HepG2 (cell line): Measurements from ENCODE around the gene MRPL43. TPM values are rescaled to one million over a fixed set of nuclear protein-coding genes. Genes with fewer than 3 reads are reported as not detected.

ENCODE experiments used
- ATF7-NPFF ChIP-seq: sonication (generic); formaldehyde crosslinking; IDR thresholded peaks from 2 replicates; pipeline ENCODE4 v1.8.1; 2023; ENCODE audit warnings: mild to moderate bottlenecking, low read depth, missing genetic modification reagents, moderate library complexity
- CHCHD3 ChIP-seq: sonication (generic); formaldehyde crosslinking; IDR thresholded peaks from 2 replicates; pipeline ENCODE4 v1.8.0; 2022; ENCODE audit warnings: mild to moderate bottlenecking, missing genetic modification reagents, moderate library complexity
- FOSL2 ChIP-seq: sonication (generic); formaldehyde crosslinking; IDR thresholded peaks from 2 replicates; pipeline ENCODE4 v1.4.0; 2020; ENCODE audit warnings: missing genetic modification reagents
- HNRNPL ChIP-seq: fragments of 200-400 bp; formaldehyde crosslinking; IDR thresholded peaks from 2 replicates; pipeline ENCODE4 v1.6.1; 2017; ENCODE audit warnings: mild to moderate bottlenecking, low read depth, low read length
- HNRNPLL ChIP-seq: fragments of 200-400 bp; formaldehyde crosslinking; IDR thresholded peaks from 2 replicates; pipeline ENCODE4 v1.6.1; 2017; ENCODE audit warnings: mild to moderate bottlenecking, low read depth, low read length; ENCODE audit not compliant: poor library complexity, severe bottlenecking
- HOXA5 ChIP-seq: sonication (generic); formaldehyde crosslinking; IDR thresholded peaks from 2 replicates; pipeline ENCODE4 v1.4.0; 2020; ENCODE audit warnings: missing genetic modification reagents
- SMAD1 ChIP-seq: sonication (generic); formaldehyde crosslinking; IDR thresholded peaks from 2 replicates; pipeline ENCODE4 v1.4.0; 2020; ENCODE audit warnings: missing genetic modification reagents, low read depth, mild to moderate bottlenecking, borderline replicate concordance
- SMAD9 ChIP-seq: sonication (generic); formaldehyde crosslinking; IDR thresholded peaks from 2 replicates; pipeline ENCODE4 v1.5.1; 2020; ENCODE audit warnings: mild to moderate bottlenecking, missing genetic modification reagents
- U2AF1 ChIP-seq: fragments of 200-400 bp; formaldehyde crosslinking; optimal IDR thresholded peaks from 2 replicates; pipeline ENCODE3; 2017; ENCODE audit warnings: mild to moderate bottlenecking, low read depth, low read length
- ZMYM2 ChIP-seq: sonication (generic); formaldehyde crosslinking; IDR thresholded peaks from 2 replicates; pipeline ENCODE4 v1.8.0; 2022; ENCODE audit warnings: mild to moderate bottlenecking, missing genetic modification reagents
- ZNF329 ChIP-seq: sonication (generic); formaldehyde crosslinking; IDR thresholded peaks from 2 replicates; pipeline ENCODE4 v1.9.0; 2021; ENCODE audit warnings: low read depth, mild to moderate bottlenecking, missing genetic modification reagents
- ZNF44 ChIP-seq: sonication (generic); formaldehyde crosslinking; IDR thresholded peaks from 2 replicates; pipeline ENCODE4 v1.5.1; 2020; ENCODE audit warnings: mild to moderate bottlenecking, missing genetic modification reagents
- ZNF446 ChIP-seq: sonication (generic); formaldehyde crosslinking; IDR thresholded peaks from 2 replicates; pipeline ENCODE4 v1.5.0; 2020; ENCODE audit warnings: mild to moderate bottlenecking, missing genetic modification reagents
- ZNF549 ChIP-seq: sonication (generic); formaldehyde crosslinking; IDR thresholded peaks from 2 replicates; pipeline ENCODE4 v1.5.0; 2020; ENCODE audit warnings: missing genetic modification reagents
- ZNF556 ChIP-seq: sonication (generic); formaldehyde crosslinking; IDR thresholded peaks from 2 replicates; pipeline ENCODE4 v1.4.0; 2020; ENCODE audit warnings: mild to moderate bottlenecking, missing genetic modification reagents, borderline replicate concordance
- ZNF567 ChIP-seq: sonication (generic); formaldehyde crosslinking; IDR thresholded peaks from 2 replicates; pipeline ENCODE4 v1.8.1; 2023; ENCODE audit warnings: mild to moderate bottlenecking, missing genetic modification reagents, borderline replicate concordance
- ZNF614 ChIP-seq: IDR thresholded peaks from 2 replicates; pipeline ENCODE4 v1.6.1; 2018; ENCODE audit warnings: missing biosample characterization, missing genetic modification reagents, inconsistent platforms, borderline replicate concordance
- ZNF724P ChIP-seq: sonication (generic); formaldehyde crosslinking; IDR thresholded peaks from 2 replicates; pipeline ENCODE4 v1.8.0; 2022; ENCODE audit warnings: missing genetic modification reagents, borderline replicate concordance
- polyA plus RNA-seq, 8 experiments: library from polyadenylated mRNA; depleted of rRNA in 3 of 8; stranded (reverse) in 7 of 8; unstranded in 1 of 8; fragments of >200 nt; fragmentation: Illumina TruSeq in 4 of 8; extraction: Trizol in 4 of 8; gene quantifications; 2 replicates each; pipeline versions ENCODE4 v1.2.1 to v1.2.3, GENCODE V29; 2011 to 2016; ENCODE audit warnings: low read depth in 4 of 8, missing spikeins in 1 of 8, mixed read lengths in 1 of 8; ENCODE audit not compliant: insufficient read depth in 1 of 8
- total RNA-seq, 5 experiments: library from RNA; depleted of rRNA; stranded (reverse); fragments of >200 nt; fragmentation: Illumina TruSeq; extraction: Trizol; gene quantifications; 2 replicates each; pipeline ENCODE4 v1.2.3, GENCODE V29; 2016; ENCODE audit warnings: low read depth in 1 of 5
- TF ChIP-seq, protein P1 (sequence below): IDR thresholded peaks from 2 replicates; pipeline ENCODE4 v1.6.1; 2016; ENCODE audit warnings: missing genetic modification reagents, missing compliant biosample characterization
- TF ChIP-seq, protein P2 (sequence below): sonication (generic); formaldehyde crosslinking; IDR thresholded peaks from 2 replicates; pipeline ENCODE4 v1.9.0; 2021; ENCODE audit warnings: missing genetic modification reagents, borderline replicate concordance
- TF ChIP-seq, protein P3 (sequence below): sonication (generic); formaldehyde crosslinking; IDR thresholded peaks from 2 replicates; pipeline ENCODE4 v1.8.1; 2023; ENCODE audit warnings: mild to moderate bottlenecking, missing genetic modification reagents
- TF ChIP-seq, protein P4 (sequence below): sonication (generic); formaldehyde crosslinking; IDR thresholded peaks from 2 replicates; pipeline ENCODE4 v1.5.0; 2020; ENCODE audit warnings: mild to moderate bottlenecking, missing genetic modification reagents

The MRPL43 gene
- total and polyA plus RNA-seq, 2 of the 13 experiments (the other 11 are each of a cell fraction or from before 2014, with no cell fraction given) = 71.0 to 73.7 TPM

DNA sequence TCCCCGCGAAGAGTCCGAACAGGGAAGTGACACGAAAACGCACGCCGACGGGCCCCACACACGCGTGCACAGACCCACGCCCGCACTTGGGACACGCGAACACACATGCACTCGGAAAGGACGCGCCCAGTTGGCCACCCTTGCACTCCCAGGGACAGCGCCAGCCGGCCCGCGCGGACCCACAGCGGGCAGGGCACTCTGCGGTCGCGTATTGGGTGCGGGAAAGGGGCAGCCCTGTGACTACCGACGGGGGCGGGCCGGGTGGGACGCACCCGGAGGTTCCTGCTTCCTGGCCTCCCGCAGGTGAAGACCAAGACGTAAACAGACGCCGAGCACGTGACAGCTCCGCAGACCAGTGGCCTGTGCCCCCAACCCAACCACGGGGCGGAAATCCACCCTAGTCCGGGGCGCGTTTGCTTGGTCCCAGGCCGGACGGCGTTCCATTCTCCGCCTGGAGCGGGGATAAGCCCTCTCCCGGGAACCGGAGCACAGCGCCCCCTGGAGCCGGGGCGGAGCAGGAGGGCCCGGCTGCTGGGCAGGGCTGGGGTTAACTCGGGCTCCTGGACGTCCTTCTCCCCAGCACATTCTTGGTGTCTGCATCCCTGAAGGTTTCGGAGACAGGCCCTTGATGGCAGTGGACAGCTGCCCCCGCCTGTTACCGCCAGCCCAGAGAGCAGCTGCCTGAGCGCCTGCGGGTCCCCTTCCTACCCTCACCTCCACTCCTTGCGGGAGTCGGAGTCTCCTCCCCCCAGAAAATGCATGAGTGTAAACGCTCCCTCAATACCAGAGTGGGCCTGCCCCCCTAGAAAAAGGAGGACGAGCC lies 10.3 kb upstream of the MRPL43 start (continued):
- TF ChIP-seq SMAD9 = no peak
- TF ChIP-seq ZNF567 = no peak
- no peak for TF ChIP-seq CHCHD3 (CRISPR knock-in tag)
- TF ChIP-seq ZMYM2 (CRISPR knock-in tag) = 0 out of 2 replicates have a peak, but pooled peaks have one; percentile 72
- TF ChIP-seq, protein P1, sequence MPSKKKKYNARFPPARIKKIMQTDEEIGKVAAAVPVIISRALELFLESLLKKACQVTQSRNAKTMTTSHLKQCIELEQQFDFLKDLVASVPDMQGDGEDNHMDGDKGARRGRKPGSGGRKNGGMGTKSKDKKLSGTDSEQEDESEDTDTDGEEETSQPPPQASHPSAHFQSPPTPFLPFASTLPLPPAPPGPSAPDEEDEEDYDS = peak; percentile 20
- TF ChIP-seq ZNF329 (CRISPR knock-in tag) = 0 out of 2 replicates have a peak, but pooled peaks have one; percentile 50
- no peak for TF ChIP-seq ZNF556 (CRISPR knock-in tag)
- TF ChIP-seq HNRNPL = 0 out of 2 replicates have a peak, but pooled peaks have one; percentile 57
- TF ChIP-seq ZNF549 (CRISPR knock-in tag) = no peak
- TF ChIP-seq ZNF446 (CRISPR knock-in tag) = no peak
- TF ChIP-seq FOSL2 (CRISPR knock-in tag) = 0 out of 2 replicates have a peak, but pooled peaks have one; percentile 8
- TF ChIP-seq ZNF44 (CRISPR knock-in tag) = no peak
- TF ChIP-seq HNRNPLL = peak; percentile 75
- TF ChIP-seq ZNF724P (CRISPR knock-in tag) = peak; percentile 25; the same call in 1 of the 2 replicates
- peak; percentile 7 for TF ChIP-seq U2AF1
- no peak for TF ChIP-seq HOXA5
- TF ChIP-seq, protein P2, sequence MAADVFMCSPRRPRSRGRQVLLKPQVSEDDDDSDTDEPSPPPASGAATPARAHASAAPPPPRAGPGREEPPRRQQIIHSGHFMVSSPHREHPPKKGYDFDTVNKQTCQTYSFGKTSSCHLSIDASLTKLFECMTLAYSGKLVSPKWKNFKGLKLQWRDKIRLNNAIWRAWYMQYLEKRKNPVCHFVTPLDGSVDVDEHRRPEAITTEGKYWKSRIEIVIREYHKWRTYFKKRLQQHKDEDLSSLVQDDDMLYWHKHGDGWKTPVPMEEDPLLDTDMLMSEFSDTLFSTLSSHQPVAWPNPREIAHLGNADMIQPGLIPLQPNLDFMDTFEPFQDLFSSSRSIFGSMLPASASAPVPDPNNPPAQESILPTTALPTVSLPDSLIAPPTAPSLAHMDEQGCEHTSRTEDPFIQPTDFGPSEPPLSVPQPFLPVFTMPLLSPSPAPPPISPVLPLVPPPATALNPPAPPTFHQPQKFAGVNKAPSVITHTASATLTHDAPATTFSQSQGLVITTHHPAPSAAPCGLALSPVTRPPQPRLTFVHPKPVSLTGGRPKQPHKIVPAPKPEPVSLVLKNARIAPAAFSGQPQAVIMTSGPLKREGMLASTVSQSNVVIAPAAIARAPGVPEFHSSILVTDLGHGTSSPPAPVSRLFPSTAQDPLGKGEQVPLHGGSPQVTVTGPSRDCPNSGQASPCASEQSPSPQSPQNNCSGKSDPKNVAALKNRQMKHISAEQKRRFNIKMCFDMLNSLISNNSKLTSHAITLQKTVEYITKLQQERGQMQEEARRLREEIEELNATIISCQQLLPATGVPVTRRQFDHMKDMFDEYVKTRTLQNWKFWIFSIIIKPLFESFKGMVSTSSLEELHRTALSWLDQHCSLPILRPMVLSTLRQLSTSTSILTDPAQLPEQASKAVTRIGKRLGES (CRISPR knock-in tag) = no peak
- no peak for TF ChIP-seq SMAD1 (CRISPR knock-in tag)
- TF ChIP-seq ZNF614 (CRISPR knock-in tag) = peak; percentile 45; the same call in 1 of the 2 replicates
- TF ChIP-seq, protein P3, sequence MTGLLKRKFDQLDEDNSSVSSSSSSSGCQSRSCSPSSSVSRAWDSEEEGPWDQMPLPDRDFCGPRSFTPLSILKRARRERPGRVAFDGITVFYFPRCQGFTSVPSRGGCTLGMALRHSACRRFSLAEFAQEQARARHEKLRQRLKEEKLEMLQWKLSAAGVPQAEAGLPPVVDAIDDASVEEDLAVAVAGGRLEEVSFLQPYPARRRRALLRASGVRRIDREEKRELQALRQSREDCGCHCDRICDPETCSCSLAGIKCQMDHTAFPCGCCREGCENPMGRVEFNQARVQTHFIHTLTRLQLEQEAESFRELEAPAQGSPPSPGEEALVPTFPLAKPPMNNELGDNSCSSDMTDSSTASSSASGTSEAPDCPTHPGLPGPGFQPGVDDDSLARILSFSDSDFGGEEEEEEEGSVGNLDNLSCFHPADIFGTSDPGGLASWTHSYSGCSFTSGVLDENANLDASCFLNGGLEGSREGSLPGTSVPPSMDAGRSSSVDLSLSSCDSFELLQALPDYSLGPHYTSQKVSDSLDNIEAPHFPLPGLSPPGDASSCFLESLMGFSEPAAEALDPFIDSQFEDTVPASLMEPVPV (CRISPR knock-in tag) = no peak; the same call in 1 of the 2 replicates
- TF ChIP-seq, protein P4, sequence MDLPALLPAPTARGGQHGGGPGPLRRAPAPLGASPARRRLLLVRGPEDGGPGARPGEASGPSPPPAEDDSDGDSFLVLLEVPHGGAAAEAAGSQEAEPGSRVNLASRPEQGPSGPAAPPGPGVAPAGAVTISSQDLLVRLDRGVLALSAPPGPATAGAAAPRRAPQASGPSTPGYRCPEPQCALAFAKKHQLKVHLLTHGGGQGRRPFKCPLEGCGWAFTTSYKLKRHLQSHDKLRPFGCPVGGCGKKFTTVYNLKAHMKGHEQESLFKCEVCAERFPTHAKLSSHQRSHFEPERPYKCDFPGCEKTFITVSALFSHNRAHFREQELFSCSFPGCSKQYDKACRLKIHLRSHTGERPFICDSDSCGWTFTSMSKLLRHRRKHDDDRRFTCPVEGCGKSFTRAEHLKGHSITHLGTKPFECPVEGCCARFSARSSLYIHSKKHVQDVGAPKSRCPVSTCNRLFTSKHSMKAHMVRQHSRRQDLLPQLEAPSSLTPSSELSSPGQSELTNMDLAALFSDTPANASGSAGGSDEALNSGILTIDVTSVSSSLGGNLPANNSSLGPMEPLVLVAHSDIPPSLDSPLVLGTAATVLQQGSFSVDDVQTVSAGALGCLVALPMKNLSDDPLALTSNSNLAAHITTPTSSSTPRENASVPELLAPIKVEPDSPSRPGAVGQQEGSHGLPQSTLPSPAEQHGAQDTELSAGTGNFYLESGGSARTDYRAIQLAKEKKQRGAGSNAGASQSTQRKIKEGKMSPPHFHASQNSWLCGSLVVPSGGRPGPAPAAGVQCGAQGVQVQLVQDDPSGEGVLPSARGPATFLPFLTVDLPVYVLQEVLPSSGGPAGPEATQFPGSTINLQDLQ = 0 out of 2 replicates have a peak, but pooled peaks have one; percentile 65
- TF ChIP-seq ATF7-NPFF (CRISPR knock-in tag) = no peak
